Chondrocyte (in vitro differentiated cells): Measurements from ENCODE around the gene LRRD1. TPM values are rescaled to one million over a fixed set of nuclear protein-coding genes. Genes with fewer than 3 reads are reported as not detected.

Source experiments
- DNase-seq: peaks from one replicate; pipeline ENCODE4 v3.0.0; 2021; ENCODE audit warnings: mixed read lengths, low spot score
- H3K27ac Mint-ChIP-seq: one replicate; pipeline ENCODE4 v1.8.0; 2021; ENCODE audit warnings: mild to moderate bottlenecking, moderate library complexity, mixed read lengths; ENCODE audit not compliant: unreplicated experiment
- H3K27me3 Mint-ChIP-seq: 2 replicates; pipeline ENCODE4 v1.8.0; 2021; ENCODE audit warnings: low read depth, mixed read lengths
- H3K36me3 Mint-ChIP-seq: 2 replicates; pipeline ENCODE4 v1.8.0; 2021; ENCODE audit warnings: low read depth, mixed read lengths
- H3K4me1 Mint-ChIP-seq: 2 replicates; pipeline ENCODE4 v1.8.0; 2021; ENCODE audit warnings: low read depth, mild to moderate bottlenecking, mixed read lengths
- H3K4me3 Mint-ChIP-seq: one replicate; pipeline ENCODE4 v1.8.0; 2021; ENCODE audit warnings: mild to moderate bottlenecking, moderate library complexity, mixed read lengths; ENCODE audit not compliant: unreplicated experiment
- H3K9me3 Mint-ChIP-seq: 2 replicates; pipeline ENCODE4 v1.8.0; 2021; ENCODE audit warnings: low read depth, mixed read lengths
- CTCF ChIP-seq: fragments of 200-600 bp; sonication (generic); IDR thresholded peaks from 2 replicates; pipeline ENCODE4 v1.5.0; 2021; ENCODE audit warnings: antibody characterized with exemption, mild to moderate bottlenecking, moderate library complexity
- total RNA-seq: library from RNA; stranded (reverse); gene quantifications from 3 replicates; pipeline ENCODE4 v1.2.1, GENCODE V29; 2021

LRRD1 gene
- total RNA-seq, 1 donor from 2014 or later = 0.22 TPM

GRCh38 chr7:92131764-92132330, 47.1 kb downstream of the LRRD1 start:
- DNase-seq = no peak
- no peak for TF ChIP-seq CTCF
- H3K4me1 Mint-ChIP-seq = peaks cover 41% of the 10 kb centered on the region
- no peak overlapping the region for H3K27ac Mint-ChIP-seq
- no peaks in the 10 kb centered on the region for H3K9me3 Mint-ChIP-seq
- peak overlapping the region; percentile 7 for H3K4me3 Mint-ChIP-seq
- H3K36me3 Mint-ChIP-seq = peaks cover 19% of the 10 kb centered on the region
- no peaks in the 10 kb centered on the region for H3K27me3 Mint-ChIP-seq

DNA sequence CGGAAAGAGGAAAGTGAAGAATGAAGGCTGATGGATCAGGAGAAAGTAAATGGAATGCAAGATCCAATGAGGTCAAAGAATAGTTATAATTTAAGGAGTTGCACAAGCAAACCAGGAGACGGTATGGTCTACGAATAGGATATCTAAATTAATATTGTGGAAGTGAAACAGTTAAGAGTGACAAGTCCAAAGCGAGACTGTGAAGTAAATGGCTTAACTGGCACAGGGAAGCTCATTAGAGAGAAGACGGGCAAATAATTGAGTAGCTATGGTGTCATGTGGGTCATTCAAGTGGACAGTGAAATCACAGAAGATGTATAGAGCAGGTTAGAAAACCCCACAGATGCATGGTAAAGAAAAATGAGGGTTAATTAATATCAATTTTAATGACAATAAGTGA, 47.8 kb downstream of the LRRD1 start:
- Mint-ChIP-seq H3K27me3 (no peaks in the 10 kb centered on the region), H3K36me3 (peaks cover 22% of the 10 kb centered on the region), H3K4me1 (peaks cover 40% of the 10 kb centered on the region), H3K4me3 (no peak overlapping the region), H3K9me3 (no peaks in the 10 kb centered on the region), H3K27ac (peak overlapping the region; percentile 18)
- no peak for DNase-seq
- no peak for TF ChIP-seq CTCF

DNA sequence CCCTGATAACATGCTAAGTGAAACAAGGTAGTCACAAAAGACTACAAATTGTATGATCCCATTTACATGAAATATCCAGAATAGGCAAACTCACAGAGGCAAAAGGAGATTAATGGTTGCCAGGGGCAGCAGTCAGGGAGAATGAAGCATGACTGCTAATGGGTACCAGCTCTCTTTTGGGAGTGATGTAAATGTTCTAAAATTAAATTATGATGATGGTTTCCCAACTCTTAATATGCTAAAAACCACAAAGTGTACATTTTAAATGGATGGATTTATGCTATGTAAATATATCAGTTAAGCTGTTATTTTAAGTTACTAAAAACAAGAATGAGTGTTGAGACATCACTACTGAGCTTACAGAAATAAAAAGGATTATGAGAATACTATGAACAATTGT, 57.3 kb downstream of the LRRD1 start:
- Mint-ChIP-seq H3K4me1 (peaks cover 23% of the 10 kb centered on the region), H3K27me3 (no peaks in the 10 kb centered on the region), H3K36me3 (peaks cover 39% of the 10 kb centered on the region), H3K9me3 (peaks cover 17% of the 10 kb centered on the region), H3K27ac (no peak overlapping the region), H3K4me3 (no peak overlapping the region)
- no peak for DNase-seq
- no peak for TF ChIP-seq CTCF

DNA sequence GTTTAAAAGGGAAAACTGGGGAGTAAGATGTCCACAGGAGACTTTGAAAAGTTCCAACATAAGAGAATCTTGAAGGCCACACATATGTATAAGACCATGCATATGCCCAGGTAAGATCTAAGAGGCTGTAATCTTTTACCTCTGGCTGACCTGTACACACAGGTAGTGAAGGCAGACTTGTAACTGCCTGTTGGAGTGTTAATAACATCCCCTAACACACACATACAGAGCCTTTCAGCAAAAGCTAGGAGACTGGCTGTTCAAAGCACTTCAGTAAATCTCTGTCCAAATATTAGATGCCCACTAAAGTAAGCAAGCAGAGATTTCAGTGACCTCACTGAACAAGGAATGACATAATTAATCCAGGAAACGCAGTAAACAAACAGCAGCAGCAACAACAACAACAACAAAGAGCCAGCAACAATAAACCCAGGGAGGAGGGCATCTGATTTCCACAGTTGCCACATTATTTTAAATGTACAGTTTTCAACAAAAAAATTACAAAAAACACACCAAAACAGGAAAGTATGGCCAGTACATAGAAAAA, 59.7 kb downstream of the LRRD1 start:
- peak overlapping the region; percentile 64 for H3K27ac Mint-ChIP-seq
- peaks cover 17% of the 10 kb centered on the region for H3K9me3 Mint-ChIP-seq
- H3K4me3 Mint-ChIP-seq = no peak overlapping the region
- H3K27me3 Mint-ChIP-seq = no peaks in the 10 kb centered on the region
- H3K36me3 Mint-ChIP-seq = peaks cover 37% of the 10 kb centered on the region
- TF ChIP-seq CTCF = no peak
- peaks cover 23% of the 10 kb centered on the region for H3K4me1 Mint-ChIP-seq
- DNase-seq = no peak

- DNase-seq = no peak
- no peaks in the 10 kb centered on the region for H3K27me3 Mint-ChIP-seq
- peaks cover 23% of the 10 kb centered on the region for H3K4me1 Mint-ChIP-seq
- no peak overlapping the region for H3K27ac Mint-ChIP-seq
- H3K9me3 Mint-ChIP-seq = peaks cover 10% of the 10 kb centered on the region
- H3K4me3 Mint-ChIP-seq = no peak overlapping the region
- peaks cover 25% of the 10 kb centered on the region for H3K36me3 Mint-ChIP-seq
- TF ChIP-seq CTCF = no peak
These were observed 62.0 kb downstream of the LRRD1 start for GRCh38 chr7:92116949-92117348.
